Calu3 (cell line): ENCODE results near the gene DBP. TPM values are rescaled to one million over a fixed set of nuclear protein-coding genes. Genes with fewer than 3 reads are reported as not detected.

Experiments used
- BruUV-seq: library from RNA; stranded (reverse); fragments of 400-500 nt; replicated peaks from 2 replicates; lab custom pipeline; 2021; lab: Mats Ljungman, UMichigan
- CTCF ChIA-PET: fragments of 300-600 bp; sonication (Branson Sonifier 250); formaldehyde crosslinking; loops from one replicate; lab custom pipeline; 2022; ENCODE audit warnings: antibody characterized with exemption; lab: Charles Lee
- DNase-seq: peaks from one replicate; pipeline ENCODE4 v3.0.0; 2022
- H3K27ac Mint-ChIP-seq: one replicate; pipeline ENCODE4 v1.8.0; 2022; ENCODE audit warnings: mixed read lengths; ENCODE audit not compliant: unreplicated experiment
- H3K27me3 Mint-ChIP-seq: one replicate; pipeline ENCODE4 v1.8.0; 2022; ENCODE audit warnings: mixed read lengths; ENCODE audit not compliant: unreplicated experiment
- H3K36me3 Mint-ChIP-seq: one replicate; pipeline ENCODE4 v1.8.0; 2022; ENCODE audit warnings: mild to moderate bottlenecking, moderate library complexity, mixed read lengths; ENCODE audit not compliant: insufficient read depth, unreplicated experiment
- H3K4me1 Mint-ChIP-seq: one replicate; pipeline ENCODE4 v1.8.0; 2022; ENCODE audit warnings: mild to moderate bottlenecking, low read depth, mixed read lengths; ENCODE audit not compliant: unreplicated experiment
- H3K4me3 Mint-ChIP-seq: one replicate; pipeline ENCODE4 v1.8.0; 2022; ENCODE audit warnings: mild to moderate bottlenecking, low read depth, moderate library complexity, mixed read lengths; ENCODE audit not compliant: unreplicated experiment
- H3K9me3 Mint-ChIP-seq: one replicate; pipeline ENCODE4 v1.8.0; 2022; ENCODE audit warnings: low read depth, mixed read lengths; ENCODE audit not compliant: unreplicated experiment
- CTCF ChIP-seq: fragments of 200-600 bp; IDR thresholded peaks from one replicate; pipeline ENCODE4 v1.8.0; 2022; ENCODE audit warnings: antibody characterized with exemption; ENCODE audit not compliant: unreplicated experiment
- intact Hi-C: fragments of 100-400 bp; cut with micrococcal nuclease; formaldehyde crosslinking; loops from one replicate; pipeline ENCODE4 v1.10.0; 2022; ENCODE audit not compliant: unreplicated experiment
- total RNA-seq: library from RNA; stranded (reverse); gene quantifications from 2 replicates; pipeline ENCODE4 v1.2.3, GENCODE V29; 2022

Gene DBP
- total RNA-seq, 1 experiment from 2014 or later = 4.3 TPM

GRCh38 chr19:48676887-48677286, 39.7 kb upstream of the DBP start:
- no TSS peak for BruUV-seq

GRCh38 chr19:48676487-48676886, 39.3 kb upstream of the DBP start:
- peaks cover 25% of the 10 kb centered on the region for H3K4me1 Mint-ChIP-seq
- intact Hi-C loops = loop anchor here (5.0 kb wide), 1 partner anchor 61 kb away; no protein-coding TSS in a partner anchor
- H3K9me3 Mint-ChIP-seq = no peaks in the 10 kb centered on the region
- no peaks in the 10 kb centered on the region for H3K27me3 Mint-ChIP-seq
- no peak overlapping the region for H3K27ac Mint-ChIP-seq
- H3K36me3 Mint-ChIP-seq = peaks cover 5% of the 10 kb centered on the region
- BruUV-seq = no TSS peak
- no peak overlapping the region for H3K4me3 Mint-ChIP-seq
- no peak for TF ChIP-seq CTCF
- CTCF ChIA-PET = interaction anchor here (0.6 to 2.7 kb wide), 4 partner anchors 19 to 1597 kb away, joined by 3 to 15 read pairs (median 4); partner anchors contain the start of gene FUT2
- no peak for DNase-seq

More at GRCh38 chr19:48676887-48677286, 39.7 kb upstream of the DBP start:
- CTCF ChIA-PET = interaction anchor here (0.6 to 2.7 kb wide), 4 partner anchors 19 to 1597 kb away, joined by 3 to 15 read pairs (median 4); partner anchors contain the start of gene FUT2
- Mint-ChIP-seq H3K27me3 (no peaks in the 10 kb centered on the region), H3K9me3 (no peaks in the 10 kb centered on the region), H3K4me3 (no peak overlapping the region), H3K27ac (peak overlapping the region; percentile 14), H3K36me3 (peaks cover 5% of the 10 kb centered on the region), H3K4me1 (peaks cover 25% of the 10 kb centered on the region)
- intact Hi-C loops = loop anchor here (5.0 kb wide), 1 partner anchor 60 kb away; no protein-coding TSS in a partner anchor
- no peak for TF ChIP-seq CTCF
- peak; percentile 58 for DNase-seq

GRCh38 chr19:48674921-48675824, 38.0 kb upstream of the DBP start:
- CTCF ChIA-PET = interaction anchor here (0.6 to 2.7 kb wide), 10 partner anchors 18 to 574 kb away, joined by 3 to 15 read pairs (median 4); partner anchors contain the start of genes CA11 and FUT2
- Mint-ChIP-seq H3K9me3 (no peaks in the 10 kb centered on the region), H3K4me3 (no peak overlapping the region), H3K27me3 (no peaks in the 10 kb centered on the region), H3K36me3 (peaks cover 5% of the 10 kb centered on the region), H3K4me1 (peaks cover 25% of the 10 kb centered on the region), H3K27ac (no peak overlapping the region)
- peak; percentile 87 for DNase-seq
- BruUV-seq = no TSS peak
- TF ChIP-seq CTCF = peak; percentile 85
- intact Hi-C loops = loop anchor here (5.0 kb wide), 1 partner anchor 62 kb away; no protein-coding TSS in a partner anchor

- Mint-ChIP-seq H3K27me3 (no peaks in the 10 kb centered on the region), H3K4me3 (no peak overlapping the region), H3K36me3 (peaks cover 5% of the 10 kb centered on the region), H3K27ac (no peak overlapping the region), H3K9me3 (peaks cover 6% of the 10 kb centered on the region), H3K4me1 (peaks cover 25% of the 10 kb centered on the region)
- no peak for TF ChIP-seq CTCF
- no TSS peak for BruUV-seq
- DNase-seq = no peak
- intact Hi-C loops = no loop called here
- CTCF ChIA-PET = interaction anchor here (1.3 to 2.7 kb wide), 4 partner anchors 28 to 110 kb away, joined by 3 to 15 read pairs (median 8); partner anchors contain the start of gene CA11
Observed at GRCh38 chr19:48674216-48674809, 37.1 kb upstream of the DBP start.
